GF-D8 (cell line): Measurements from ENCODE around the gene CASP1.
A peak's percentile ranks its signal among the peaks of the same experiment; 100 is the strongest.
"Not testable (repeated sequence)": the region's sequence is repeated elsewhere in the genome, so short reads cannot be mapped to it uniquely, and the experiment has no call there.

ENCODE experiments used
- DNase-seq: peaks from one replicate; lab custom pipeline; 2025; lab: John Stamatoyannopoulos, UW

Gene CASP1

GRCh38 chr11:105045676-105046296, 10.8 kb upstream of the CASP1 start:
- no peak for DNase-seq

DNA sequence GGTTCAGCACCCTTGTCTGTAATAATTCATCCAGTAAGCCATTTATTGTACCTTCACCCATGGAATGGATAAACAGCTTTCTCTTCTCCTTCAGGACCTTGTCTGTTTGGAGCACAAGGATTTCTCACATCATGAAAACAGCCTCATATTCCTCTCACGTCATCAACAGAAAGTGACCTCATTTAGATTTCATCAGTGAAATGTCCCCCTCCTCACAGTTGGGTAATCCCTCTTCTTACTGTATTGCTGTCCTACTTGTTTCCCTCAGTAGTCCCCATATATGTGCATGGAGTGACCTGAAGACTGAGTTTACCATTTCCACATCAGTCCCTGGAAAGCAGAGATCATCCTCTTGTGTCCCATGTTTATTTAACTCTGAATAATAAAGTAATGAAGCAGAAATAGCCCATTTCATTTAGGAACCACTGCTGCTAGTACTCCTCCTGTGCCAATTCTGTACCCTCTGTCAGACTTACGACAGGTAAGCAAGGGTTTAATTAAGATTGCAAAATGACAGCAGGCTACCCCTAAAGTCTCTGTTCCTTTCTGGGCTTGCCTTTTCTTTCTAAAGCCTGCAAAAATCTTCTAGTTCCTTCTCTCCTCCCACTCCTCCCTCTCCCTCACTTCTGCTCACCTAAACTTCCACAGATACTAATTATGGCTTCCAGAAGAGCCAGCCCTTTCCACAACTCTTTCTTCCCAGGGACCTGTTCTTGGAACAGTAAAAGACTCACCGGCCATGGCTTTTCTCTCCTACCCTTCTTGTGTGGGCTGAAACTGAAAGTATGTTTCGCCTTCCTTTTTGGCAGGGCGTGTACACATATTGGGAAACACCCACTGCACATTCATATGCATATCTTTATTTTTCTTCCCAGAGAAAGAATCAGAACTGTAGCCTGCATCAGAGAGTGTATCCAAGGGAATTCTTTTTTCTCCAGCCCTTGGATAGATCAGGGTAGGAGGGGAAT, 9.9 kb upstream of the CASP1 start, which contains the start of gene CARD16:
Gene CARD16, minus strand, starts transcription at position 779 of the 968 bp plus-strand sequence. Its CDS starts 38 bp downstream, at position 741.
- not testable (repeated sequence) for DNase-seq

- DNase-seq = no peak
Measured at GRCh38 chr11:105042178-105042577, 7.2 kb upstream of the CASP1 start.

- DNase-seq = no peak
Measured at GRCh38 chr11:105040703-105041102, 5.8 kb upstream of the CASP1 start.

DNA sequence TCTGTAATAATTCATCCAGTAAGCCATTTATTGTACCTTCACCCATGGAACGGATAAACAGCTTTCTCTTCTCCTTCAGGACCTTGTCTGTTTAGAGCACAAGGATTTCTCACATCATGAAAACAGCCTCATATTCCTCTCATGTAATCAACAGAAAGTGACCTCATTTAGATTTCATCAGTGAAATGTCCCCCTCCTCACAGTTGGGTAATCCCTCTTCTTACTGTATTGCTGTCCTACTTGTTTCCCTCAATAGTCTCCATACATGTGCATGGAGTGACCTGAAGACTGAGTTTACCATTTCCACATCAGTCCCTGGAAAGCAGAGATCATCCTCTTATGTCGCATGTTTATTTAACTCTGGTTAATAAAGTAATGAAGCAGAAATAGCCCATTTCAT, 556 bp downstream of the CASP1 start:
- not testable (repeated sequence) for DNase-seq

DNA sequence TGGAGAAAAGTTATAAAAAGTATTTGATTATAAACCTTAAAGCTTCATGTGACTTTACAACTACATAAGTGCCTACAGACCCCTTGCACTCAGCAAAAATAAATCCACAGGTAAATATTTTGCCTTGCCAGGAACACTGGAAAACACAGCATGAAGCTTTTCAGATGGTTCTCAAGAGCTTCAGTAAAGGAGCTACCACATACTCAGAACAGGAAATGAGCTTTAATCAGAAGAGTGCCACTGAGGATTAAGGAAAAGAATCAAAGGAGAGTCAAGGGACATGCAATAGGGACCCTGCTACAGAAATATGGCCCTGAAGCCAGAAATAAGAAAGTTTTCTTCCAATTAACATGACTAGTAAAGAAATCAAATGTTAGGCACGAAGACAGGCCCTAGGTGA, 1.2 kb downstream of the CASP1 start:
- no peak for DNase-seq

GRCh38 chr11:105033343-105033742, 1.6 kb downstream of the CASP1 start:
- no peak for DNase-seq

GRCh38 chr11:105032495-105032894, 2.4 kb downstream of the CASP1 start:
- DNase-seq = no peak

DNA sequence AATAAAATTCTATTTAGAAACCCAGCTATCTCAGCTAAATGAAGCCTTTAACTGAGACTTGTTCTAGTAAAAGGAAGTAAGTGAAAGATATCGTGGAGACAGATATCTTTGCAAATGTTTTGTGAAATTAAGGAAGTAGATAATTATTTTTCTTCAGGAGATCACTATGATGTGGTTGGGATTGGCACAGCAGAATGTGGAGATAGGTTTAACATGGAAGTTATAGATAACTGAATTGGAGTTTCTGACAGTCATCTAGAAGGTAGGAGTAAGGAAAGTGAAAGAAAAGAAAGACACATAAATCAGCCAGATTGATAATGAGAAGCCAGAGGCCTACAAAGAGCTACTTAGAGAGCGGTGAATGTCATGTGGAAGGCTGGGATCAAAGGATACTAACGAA, 7.3 kb downstream of the CASP1 start:
- peak; percentile 66 for DNase-seq

DNA sequence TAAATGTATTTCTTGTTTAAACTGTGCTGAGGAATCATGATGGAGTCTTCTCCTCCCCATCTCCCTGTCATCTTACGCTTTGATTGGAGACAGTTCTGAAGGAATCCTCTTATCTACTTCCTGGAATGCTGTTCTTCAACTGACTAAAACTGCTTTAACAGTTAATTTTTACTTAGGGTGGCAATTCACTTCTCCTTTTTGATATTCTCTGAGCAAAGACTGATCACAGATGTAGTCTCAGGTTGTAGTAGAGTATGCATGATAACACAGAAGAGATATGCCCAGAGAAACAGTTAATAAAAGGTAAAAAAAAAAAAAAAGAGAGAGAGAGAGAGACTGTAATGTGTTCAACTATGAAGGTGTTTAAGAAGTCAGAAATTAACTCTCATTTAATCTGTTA, 10.6 kb downstream of the CASP1 start:
- no peak for DNase-seq

- peak; percentile 45 for DNase-seq
Measured at GRCh38 chr11:105023003-105023402, 11.9 kb downstream of the CASP1 start, which contains the start of gene CASP5. Gene CASP5, minus strand, starts transcription at chr11:105023168. Its CDS starts 32 bp downstream, at chr11:105023136.

- no peak for DNase-seq
Measured at GRCh38 chr11:105022527-105022926, 12.4 kb downstream of the CASP1 start.

GRCh38 chr11:105007463-105007862, 27.5 kb downstream of the CASP1 start:
- DNase-seq = no peak

DNA sequence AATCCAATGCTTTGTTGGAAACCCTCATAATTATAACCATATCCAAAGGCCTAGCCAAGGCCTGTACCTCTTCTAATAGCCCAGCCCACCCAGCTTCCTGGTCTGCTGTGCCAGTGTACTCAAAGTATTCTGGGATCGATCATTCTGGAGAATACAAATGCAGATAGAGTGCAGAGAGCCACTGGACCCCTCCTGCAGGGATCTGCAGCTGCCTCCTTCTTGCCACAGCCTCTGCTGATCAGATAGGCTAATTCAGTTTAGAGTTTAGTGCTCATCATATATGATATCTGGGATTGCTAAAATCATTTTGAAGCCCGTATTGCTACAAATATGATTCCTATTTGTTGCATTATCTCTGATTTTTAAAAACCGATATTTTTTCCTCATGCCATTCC, 29.5 kb downstream of the CASP1 start:
- no peak for DNase-seq

- DNase-seq = no peak
Measured at GRCh38 chr11:105004021-105004420, 30.9 kb downstream of the CASP1 start.

DNA sequence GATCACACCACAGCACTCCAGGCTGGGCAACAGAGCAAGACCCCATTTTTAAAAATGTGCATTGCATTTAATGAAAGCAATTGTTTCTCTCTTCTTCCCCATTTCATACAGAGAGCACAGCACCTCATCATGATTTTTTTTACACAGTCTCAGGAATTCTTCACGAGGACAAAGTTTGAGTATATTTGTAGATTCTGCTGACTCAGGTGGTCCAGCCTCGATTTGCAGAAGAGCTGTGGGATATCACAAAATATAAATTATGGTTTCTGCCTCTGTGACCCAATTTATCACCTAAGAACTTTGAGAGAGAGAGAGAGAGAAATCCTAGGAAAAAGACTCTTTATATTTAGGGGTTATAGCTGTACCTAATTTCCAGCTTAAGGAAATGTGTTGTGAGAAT, 31.8 kb downstream of the CASP1 start:
- no peak for DNase-seq

GRCh38 chr11:105000797-105001196, 34.1 kb downstream of the CASP1 start:
- no peak for DNase-seq

DNA sequence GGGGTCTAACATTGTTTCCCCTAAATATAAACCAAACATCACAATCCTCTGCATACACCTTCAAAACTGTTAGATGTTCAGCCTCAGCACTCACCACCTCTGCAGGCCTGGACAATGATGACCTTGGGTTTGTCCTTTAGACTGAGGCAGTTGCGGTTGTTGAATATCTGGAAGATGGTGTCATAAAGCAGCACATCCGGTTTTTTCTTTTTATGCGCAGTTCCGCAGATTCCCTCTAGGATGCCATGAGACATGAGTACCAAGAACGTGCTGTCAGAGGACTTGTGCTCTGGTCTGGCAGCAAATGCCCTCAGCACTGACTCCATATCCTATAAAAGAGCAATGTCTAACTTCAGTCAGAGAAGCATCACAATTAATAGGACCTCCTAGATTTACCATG, 34.8 kb downstream of the CASP1 start:
- no peak for DNase-seq

- no peak for DNase-seq
Measured at GRCh38 chr11:104999721-105000120, 35.2 kb downstream of the CASP1 start.

DNA sequence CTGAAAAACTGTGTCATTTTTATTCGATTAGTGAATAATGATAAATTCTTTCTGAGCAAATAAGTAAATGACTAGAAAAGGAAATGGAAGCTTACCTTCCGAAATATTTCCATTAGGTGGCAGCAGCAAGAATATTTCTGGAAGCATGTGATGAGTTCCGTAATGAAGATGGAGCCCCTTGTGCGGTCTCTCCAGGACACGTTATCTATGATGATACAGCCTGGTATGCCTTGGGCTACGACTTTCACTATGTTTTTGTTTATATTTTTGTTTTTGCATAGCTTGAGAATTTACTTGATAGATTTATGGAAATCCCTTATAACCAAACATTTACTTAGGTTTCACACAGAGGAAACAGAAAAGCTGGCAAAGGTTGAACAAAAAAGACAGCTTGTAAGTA, 37.7 kb downstream of the CASP1 start:
- DNase-seq = no peak

- no peak for DNase-seq
Measured at GRCh38 chr11:104995001-104995408, 39.9 kb downstream of the CASP1 start.

DNA sequence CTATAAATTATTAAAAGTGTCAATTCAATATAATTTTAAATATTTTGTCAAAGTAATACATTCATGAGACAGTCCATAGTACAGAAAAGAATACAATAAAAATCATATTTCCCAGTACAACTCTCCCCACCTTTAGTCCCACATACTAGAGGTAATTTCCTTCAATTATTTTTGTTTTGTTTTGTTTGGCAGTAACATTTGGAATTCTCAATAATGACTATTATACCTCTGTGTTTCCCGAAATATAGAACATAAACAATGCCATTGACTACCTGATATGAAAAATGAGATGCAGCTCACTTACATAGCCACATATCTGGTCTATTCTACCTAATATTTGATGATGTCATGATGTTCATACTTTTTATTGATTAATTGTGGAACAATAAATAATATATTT, 42.2 kb downstream of the CASP1 start:
- DNase-seq = no peak

GRCh38 chr11:104991994-104992393, 43.0 kb downstream of the CASP1 start:
- DNase-seq = no peak
